H9 (cell line): ENCODE results near the gene INSC. TPM values are rescaled to one million over a fixed set of nuclear protein-coding genes. Genes with fewer than 3 reads are reported as not detected.

Source experiments
- DNase-seq: peaks from one replicate; pipeline ENCODE4 v3.0.0-alpha.2; 2017
- H2AFZ ChIP-seq: one replicate; pipeline ENCODE4 v1.6.1; 2013; ENCODE audit warnings: mild to moderate bottlenecking, low read length, control low read depth, moderate library complexity
- H2AK5ac ChIP-seq: 2 replicates; pipeline ENCODE4 v1.6.1; 2013; ENCODE audit warnings: low read length, control low read depth, mixed read lengths; ENCODE audit not compliant: insufficient read length
- H2BK120ac ChIP-seq: one replicate; pipeline ENCODE4 v1.6.1; 2013; ENCODE audit warnings: low read depth, mild to moderate bottlenecking, low read length, control low read depth, inconsistent platforms; ENCODE audit not compliant: poor library complexity, severe bottlenecking
- H2BK12ac ChIP-seq: 2 replicates; pipeline ENCODE4 v1.6.1; 2013; ENCODE audit warnings: low read length, control low read depth, mixed read lengths, low read depth; ENCODE audit not compliant: insufficient read length
- H2BK15ac ChIP-seq: 2 replicates; pipeline ENCODE4 v1.6.1; 2013; ENCODE audit warnings: low read depth, low read length, control low read depth
- H2BK20ac ChIP-seq: one replicate; pipeline ENCODE4 v1.6.1; 2013; ENCODE audit warnings: low read depth, mild to moderate bottlenecking, low read length, control low read depth, inconsistent platforms; ENCODE audit not compliant: poor library complexity, severe bottlenecking
- H2BK5ac ChIP-seq: 2 replicates; pipeline ENCODE4 v1.6.1; 2013; ENCODE audit warnings: low read length, control low read depth, mixed read lengths; ENCODE audit not compliant: insufficient read length
- H3K14ac ChIP-seq: 2 replicates; pipeline ENCODE4 v1.6.1; 2013; ENCODE audit warnings: low read length, control low read depth; ENCODE audit not compliant: insufficient read depth
- H3K18ac ChIP-seq: 2 replicates; pipeline ENCODE4 v1.6.1; 2013; ENCODE audit warnings: low read depth, mild to moderate bottlenecking, mixed read lengths, low read length, control low read depth; ENCODE audit not compliant: insufficient read length
- H3K23ac ChIP-seq: 2 replicates; pipeline ENCODE4 v1.6.1; 2013; ENCODE audit warnings: low read length, control low read depth, mixed read lengths, low read depth; ENCODE audit not compliant: insufficient read length
- H3K23me2 ChIP-seq: 2 replicates; pipeline ENCODE4 v1.6.1; 2013; ENCODE audit warnings: low read depth, mild to moderate bottlenecking, mixed read lengths, low read length, control low read depth; ENCODE audit not compliant: insufficient read length, poor library complexity, severe bottlenecking
- H3K27ac ChIP-seq: 2 replicates; pipeline ENCODE4 v1.5.1; 2013; ENCODE audit warnings: low read length, control low read depth, mixed read lengths, low read depth; ENCODE audit not compliant: insufficient read length
- H3K27me3 ChIP-seq: 2 replicates; pipeline ENCODE4 v1.6.1; 2013; ENCODE audit warnings: low read length, control low read depth, inconsistent platforms; ENCODE audit not compliant: insufficient read depth
- H3K4ac ChIP-seq: 2 replicates; pipeline ENCODE4 v1.6.1; 2013; ENCODE audit warnings: low read depth, mild to moderate bottlenecking, control low read depth, inconsistent platforms, low read length, moderate library complexity
- H3K4me1 ChIP-seq: 2 replicates; pipeline ENCODE4 v1.6.1; 2013; ENCODE audit warnings: low read length, control low read depth, inconsistent platforms; ENCODE audit not compliant: insufficient read depth
- H3K4me2 ChIP-seq: 2 replicates; pipeline ENCODE4 v1.6.1; 2013; ENCODE audit warnings: low read length, control low read depth, mixed read lengths; ENCODE audit not compliant: insufficient read length, insufficient read depth
- H3K56ac ChIP-seq: 2 replicates; pipeline ENCODE4 v1.6.1; 2013; ENCODE audit warnings: low read depth, mild to moderate bottlenecking, mixed read lengths, low read length, control low read depth; ENCODE audit not compliant: insufficient read length
- H3K79me1 ChIP-seq: 2 replicates; pipeline ENCODE4 v1.6.1; 2013; ENCODE audit warnings: low read depth, mild to moderate bottlenecking, moderate library complexity, low read length, control low read depth, inconsistent platforms; ENCODE audit not compliant: insufficient read depth, poor library complexity, severe bottlenecking
- H3K79me2 ChIP-seq: 2 replicates; pipeline ENCODE4 v1.6.1; 2013; ENCODE audit warnings: low read length, control low read depth, inconsistent platforms; ENCODE audit not compliant: insufficient read depth
- H3K9ac ChIP-seq: 2 replicates; pipeline ENCODE4 v1.6.1; 2013; ENCODE audit warnings: low read length, control low read depth, mixed read lengths; ENCODE audit not compliant: insufficient read length; ENCODE audit errors: extremely low read depth
- H3K9me3 ChIP-seq: one replicate; pipeline ENCODE4 v1.6.1; 2013; ENCODE audit warnings: low read depth, low read length, inconsistent platforms; ENCODE audit not compliant: control insufficient read depth
- H3T11ph ChIP-seq: one replicate; pipeline ENCODE4 v1.6.1; 2013; ENCODE audit warnings: mild to moderate bottlenecking, low read length, control low read depth, inconsistent platforms
- H4K20me1 ChIP-seq: one replicate; pipeline ENCODE4 v1.6.1; 2013; ENCODE audit not compliant: control insufficient read depth, insufficient read length, insufficient read depth
- H4K5ac ChIP-seq: 2 replicates; pipeline ENCODE4 v1.6.1; 2013; ENCODE audit warnings: low read depth, mild to moderate bottlenecking, mixed read lengths, low read length, control low read depth; ENCODE audit not compliant: insufficient read length
- H4K8ac ChIP-seq: replicated peaks from 2 replicates; pipeline ENCODE4 v1.6.1; 2013; ENCODE audit warnings: low read length, control low read depth, mixed read lengths, low read depth; ENCODE audit not compliant: insufficient read length
- H4K91ac ChIP-seq: 2 replicates; pipeline ENCODE4 v1.6.1; 2013; ENCODE audit warnings: low read depth, mild to moderate bottlenecking, moderate library complexity, mixed read lengths, low read length, control low read depth; ENCODE audit not compliant: insufficient read length
- H3K27ac Mint-ChIP-seq, 3 experiments: 2 replicates in 2 of 3; 3 replicates in 1 of 3; pipeline ENCODE4 v1.8.0; 2020 to 2021; ENCODE audit warnings: mixed read lengths in 3 of 3, mild to moderate bottlenecking in 1 of 3, moderate library complexity in 1 of 3
- H3K27me3 Mint-ChIP-seq: 2 replicates; pipeline ENCODE4 v1.8.0; 2021; ENCODE audit warnings: low read depth, mild to moderate bottlenecking, moderate library complexity, mixed read lengths
- H3K36me3 Mint-ChIP-seq, 3 experiments: 2 replicates in 2 of 3; 3 replicates in 1 of 3; pipeline ENCODE4 v1.8.0; 2020 to 2021; ENCODE audit warnings: low read depth in 3 of 3, mixed read lengths in 3 of 3; ENCODE audit not compliant: insufficient read depth in 1 of 3
- H3K4me1 Mint-ChIP-seq, 2 experiments: 2 replicates each; pipeline ENCODE4 v1.8.0; 2020; ENCODE audit warnings: mixed read lengths in 2 of 2
- H3K4me3 Mint-ChIP-seq, 2 experiments: 2 replicates in 1 of 2; 3 replicates in 1 of 2; pipeline ENCODE4 v1.8.0; 2020 to 2021; ENCODE audit warnings: mild to moderate bottlenecking in 2 of 2, mixed read lengths in 2 of 2, moderate library complexity in 1 of 2
- H3K9me3 Mint-ChIP-seq, 2 experiments: 2 replicates in 1 of 2; 3 replicates in 1 of 2; pipeline ENCODE4 v1.8.0; 2020; ENCODE audit warnings: mild to moderate bottlenecking in 2 of 2, mixed read lengths in 2 of 2, moderate library complexity in 1 of 2
- CTCF ChIP-seq: fragments of 200-600 bp; sonication (generic); conservative IDR thresholded peaks from 3 replicates; pipeline ENCODE4 v1.8.0; 2021; ENCODE audit warnings: antibody characterized with exemption, mild to moderate bottlenecking
- WGBS: extraction: QIAGEN DNeasy Blood & Tissue Kit; methylation state at CpG from one replicate; pipeline ENCODE4 v1.1.7; 2013; ENCODE audit warnings: missing lambda C conversion rate, low lambda C conversion rate, mixed read lengths; ENCODE audit not compliant: insufficient read length; ENCODE audit errors: extremely low coverage; 5-methylcytosine and 5-hydroxymethylcytosine counted together
- total RNA-seq: library from RNA; stranded (reverse); gene quantifications from 2 replicates; pipeline ENCODE4 v1.2.1, GENCODE V29; 2021

INSC gene
- total RNA-seq, 1 experiment from 2014 or later = not detected

DNA sequence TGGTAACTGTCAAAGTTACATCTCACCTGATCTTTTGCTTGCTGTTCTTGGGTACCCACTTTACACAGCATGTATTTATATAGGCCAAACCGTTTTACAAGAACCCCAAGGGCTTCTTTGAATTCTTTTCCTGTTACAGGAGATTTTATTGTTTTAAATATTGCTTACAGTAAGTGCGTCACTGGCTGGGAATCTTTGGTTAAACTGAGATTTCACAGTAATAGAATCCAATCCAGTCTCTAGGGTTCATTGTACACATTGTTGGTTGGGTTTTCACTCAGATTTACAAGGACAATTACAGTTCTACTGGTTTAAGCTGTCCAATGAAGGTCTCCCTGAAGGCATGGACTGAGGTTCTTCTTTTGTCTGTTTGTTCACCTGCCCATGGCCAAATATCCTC lies 171.7 kb downstream of the INSC start:
- Histone ChIP-seq H3T11ph (no peak overlapping the region), H3K23me2 (no peaks in the 10 kb centered on the region), H4K20me1 (no peaks in the 10 kb centered on the region), H2AK5ac (no peak overlapping the region), H3K18ac (no peak overlapping the region), H2BK20ac (no peak overlapping the region), H4K8ac (no peak overlapping the region), H3K9ac (no peak overlapping the region), H3K14ac (no peak overlapping the region), H3K4ac (no peak overlapping the region), H4K5ac (no peak overlapping the region), H3K27me3 (no peaks in the 10 kb centered on the region), H3K56ac (no peak overlapping the region), H2BK5ac (no peak overlapping the region), H3K27ac (no peak overlapping the region), H3K9me3 (no peaks in the 10 kb centered on the region), H2BK120ac (no peak overlapping the region), H2BK12ac (no peak overlapping the region), H3K79me2 (no peaks in the 10 kb centered on the region), H3K79me1 (no peaks in the 10 kb centered on the region), H4K91ac (no peak overlapping the region), H3K4me1 (no peaks in the 10 kb centered on the region), H3K23ac (no peak overlapping the region), H3K4me2 (no peak overlapping the region), H2BK15ac (no peak overlapping the region), H2AFZ (no peak overlapping the region)
- Mint-ChIP-seq H3K4me3 (no peak overlapping the region), H3K9me3 (no peaks in the 10 kb centered on the region), H3K27ac (no peak overlapping the region), H3K36me3 (no peaks in the 10 kb centered on the region), H3K4me1 (peaks cover 7 to 18% of the 10 kb centered on the region in 2 experiments; a peak in 3 of 4 replicates), H3K27me3 (peaks cover 2% of the 10 kb centered on the region; the same call in 1 of the 2 replicates)
- no CpG with 5 or more reads among the region's 2 CpGs for WGBS
- no peak for DNase-seq
- no peak for TF ChIP-seq CTCF
